SJSA1 (cell line): ENCODE results near the gene MOGAT2. TPM values are rescaled to one million over a fixed set of nuclear protein-coding genes. Genes with fewer than 3 reads are reported as not detected.

ENCODE experiments used
- DNase-seq, 2 experiments: peaks; one replicate each; pipeline ENCODE4 v3.0.0-alpha.2; 2015 to 2020; ENCODE audit warnings: low spot score in 2 of 2, low read depth in 1 of 2
- H3K27ac ChIP-seq: fragments of 250-450 bp; sonication (Bioruptor Pico); 2 replicates; pipeline ENCODE4 v1.5.1; 2020; ENCODE audit warnings: mild to moderate bottlenecking, moderate library complexity
- H3K27me3 ChIP-seq: fragments of 250-450 bp; sonication (Bioruptor Pico); replicated peaks from 2 replicates; pipeline ENCODE4 v1.5.1; 2020; ENCODE audit warnings: mild to moderate bottlenecking, moderate library complexity
- H3K36me3 ChIP-seq: fragments of 250-450 bp; sonication (Bioruptor Pico); 2 replicates; pipeline ENCODE4 v1.5.1; 2020; ENCODE audit warnings: mild to moderate bottlenecking
- H3K4me1 ChIP-seq: fragments of 250-450 bp; sonication (Bioruptor Pico); replicated peaks from 2 replicates; pipeline ENCODE4 v1.6.1; 2021; ENCODE audit warnings: mild to moderate bottlenecking
- H3K4me3 ChIP-seq: fragments of 250-450 bp; sonication (Bioruptor Pico); 2 replicates; pipeline ENCODE4 v1.5.1; 2020; ENCODE audit warnings: mild to moderate bottlenecking
- H3K9me3 ChIP-seq: fragments of 250-450 bp; sonication (Bioruptor Pico); replicated peaks from 2 replicates; pipeline ENCODE4 v1.5.1; 2020; ENCODE audit warnings: mild to moderate bottlenecking
- total RNA-seq: library from RNA; depleted of rRNA; stranded (reverse); fragments of >200 nt; shearing (Covaris generic); gene quantifications from 2 replicates; pipeline ENCODE4 v1.2.3, GENCODE V29; 2014

MOGAT2 gene
- total RNA-seq, 1 experiment from 2014 or later, result not detected

DNA sequence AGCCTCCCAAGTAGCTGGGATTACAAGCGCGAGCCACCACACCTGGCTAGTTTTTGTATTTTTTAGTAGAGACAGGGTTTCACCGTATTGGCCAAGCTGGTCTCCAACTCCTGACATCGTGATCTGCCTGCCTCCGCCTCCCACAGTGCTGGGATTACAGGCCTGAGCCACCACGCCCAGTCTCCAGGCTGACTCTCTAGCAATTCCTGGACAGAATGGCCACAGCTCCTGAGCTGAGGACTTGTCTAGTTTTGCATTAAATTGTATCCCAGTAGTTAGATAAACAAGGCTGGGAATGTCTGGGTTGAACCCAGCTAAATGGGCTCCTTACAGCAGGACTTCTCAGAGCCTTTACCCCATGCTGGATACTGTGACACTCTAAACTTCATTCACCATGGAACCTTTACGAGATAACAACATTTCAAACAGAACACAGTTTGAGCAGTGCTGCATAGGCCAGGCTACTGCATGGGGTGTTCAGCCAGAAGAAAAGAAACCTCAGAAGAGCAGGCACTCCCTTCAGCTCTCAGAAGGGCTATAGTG, 13.9 kb upstream of the MOGAT2 start:
- Histone ChIP-seq H3K36me3 (no peaks in the 10 kb centered on the region), H3K27ac (no peak overlapping the region), H3K9me3 (no peaks in the 10 kb centered on the region), H3K27me3 (no peaks in the 10 kb centered on the region), H3K4me1 (peaks cover 7% of the 10 kb centered on the region; the same call in 1 of the 2 replicates), H3K4me3 (no peak overlapping the region)
- DNase-seq, result no peak

DNA sequence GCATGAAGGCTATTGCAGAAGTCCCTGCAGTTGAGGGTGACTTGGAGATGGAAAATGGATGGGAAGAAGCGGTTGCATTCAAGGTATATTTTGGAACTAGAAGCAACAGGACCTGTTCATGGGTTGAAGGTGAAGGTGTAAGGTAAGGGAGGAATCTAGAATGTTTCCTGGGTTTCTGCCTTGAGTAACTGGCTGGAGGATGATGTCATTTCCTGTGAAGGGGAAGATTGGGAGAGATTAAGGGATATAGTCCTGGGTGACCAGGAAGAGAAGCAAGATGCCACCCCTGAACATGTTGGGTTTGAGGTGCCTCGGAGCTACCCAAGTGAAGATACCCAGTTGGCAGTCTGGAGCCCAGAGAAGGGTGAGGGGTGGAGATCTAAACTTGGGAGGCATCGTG, 12.1 kb upstream of the MOGAT2 start:
- Histone ChIP-seq H3K4me3 (no peak overlapping the region), H3K27ac (no peak overlapping the region), H3K9me3 (no peaks in the 10 kb centered on the region), H3K27me3 (no peaks in the 10 kb centered on the region), H3K4me1 (peaks cover 7% of the 10 kb centered on the region; the same call in 1 of the 2 replicates), H3K36me3 (no peaks in the 10 kb centered on the region)
- DNase-seq, result no peak

DNA sequence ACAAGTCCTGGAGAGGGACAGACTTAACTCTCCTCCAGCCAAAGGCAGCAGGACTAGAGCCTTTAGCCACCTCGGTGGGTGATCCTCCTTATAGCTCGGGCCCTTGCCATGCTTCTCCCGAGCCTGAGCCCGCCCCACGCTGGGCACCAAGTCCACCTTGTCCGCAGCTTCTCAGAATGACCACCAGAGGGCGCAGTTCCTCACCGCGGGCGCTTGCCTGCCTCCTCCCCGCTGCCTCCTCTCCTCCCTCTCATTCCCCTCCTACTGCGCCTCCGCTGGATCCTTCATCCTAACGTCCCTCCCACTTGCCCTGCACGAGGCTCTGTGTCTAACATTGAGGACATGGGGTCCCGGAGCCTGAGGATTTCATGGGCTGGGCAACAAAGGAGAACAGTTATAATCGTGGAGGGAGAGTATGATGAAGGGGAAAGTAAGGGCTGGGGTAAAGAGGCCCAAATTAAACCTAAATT, 11.3 kb upstream of the MOGAT2 start:
- DNase-seq, result peak; percentile 33 to 59
- Histone ChIP-seq H3K36me3 (no peaks in the 10 kb centered on the region), H3K4me1 (peaks cover 7% of the 10 kb centered on the region; the same call in 1 of the 2 replicates), H3K4me3 (no peak overlapping the region), H3K27me3 (no peaks in the 10 kb centered on the region), H3K27ac (no peak overlapping the region), H3K9me3 (no peaks in the 10 kb centered on the region)

DNA sequence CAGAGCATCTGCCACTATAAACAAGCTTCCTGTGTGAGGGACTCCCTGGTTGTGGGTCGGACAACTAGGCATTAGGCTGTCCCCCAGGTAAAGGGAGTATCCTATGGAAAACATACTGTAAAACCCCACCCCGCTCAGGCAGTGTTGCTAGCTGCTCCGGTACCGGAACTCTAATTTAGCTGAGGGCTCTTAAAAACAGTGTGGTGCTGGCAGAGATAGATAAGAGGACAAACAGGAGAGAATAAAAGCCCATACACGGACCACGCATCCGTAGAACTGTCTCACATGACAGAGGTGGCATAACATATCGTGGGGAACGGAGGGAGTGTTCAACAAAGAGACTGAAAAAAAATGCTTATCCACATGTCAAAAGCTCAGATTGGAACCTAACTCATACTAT, 3.4 kb upstream of the MOGAT2 start:
- H3K27ac ChIP-seq, result no peak overlapping the region
- no peak for DNase-seq

DNA sequence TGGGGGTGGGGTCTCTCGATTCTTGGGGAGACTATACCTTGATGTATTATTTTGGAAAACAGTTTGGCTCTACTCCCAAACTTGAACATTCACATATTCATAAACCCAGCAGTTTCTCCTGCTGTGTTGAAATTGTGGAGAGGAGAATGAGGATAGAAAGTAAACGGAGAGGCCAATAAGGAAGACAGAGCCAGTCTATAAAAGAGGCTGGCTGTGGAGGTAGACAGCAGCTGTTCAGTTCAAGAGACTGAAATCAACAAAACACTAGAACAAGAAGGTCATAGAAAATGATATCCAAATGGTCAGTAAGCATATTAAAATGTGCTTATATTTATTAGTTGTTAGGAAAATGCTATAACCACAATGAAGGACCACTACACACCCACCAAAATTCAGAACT, 1.9 kb upstream of the MOGAT2 start:
- no peaks in the 10 kb centered on the region for H3K9me3 ChIP-seq
- H3K4me3 ChIP-seq, result no peak overlapping the region
- H3K4me1 ChIP-seq, result no peaks in the 10 kb centered on the region
- no peak overlapping the region for H3K27ac ChIP-seq
- DNase-seq, result no peak
- H3K36me3 ChIP-seq, result no peaks in the 10 kb centered on the region
- no peaks in the 10 kb centered on the region for H3K27me3 ChIP-seq

More for the DNA sequence above, 3.4 kb upstream of the MOGAT2 start:
- H3K36me3 ChIP-seq, result no peaks in the 10 kb centered on the region
- no peaks in the 10 kb centered on the region for H3K27me3 ChIP-seq
- no peaks in the 10 kb centered on the region for H3K9me3 ChIP-seq
- no peak overlapping the region for H3K4me3 ChIP-seq
- no peaks in the 10 kb centered on the region for H3K4me1 ChIP-seq

DNA sequence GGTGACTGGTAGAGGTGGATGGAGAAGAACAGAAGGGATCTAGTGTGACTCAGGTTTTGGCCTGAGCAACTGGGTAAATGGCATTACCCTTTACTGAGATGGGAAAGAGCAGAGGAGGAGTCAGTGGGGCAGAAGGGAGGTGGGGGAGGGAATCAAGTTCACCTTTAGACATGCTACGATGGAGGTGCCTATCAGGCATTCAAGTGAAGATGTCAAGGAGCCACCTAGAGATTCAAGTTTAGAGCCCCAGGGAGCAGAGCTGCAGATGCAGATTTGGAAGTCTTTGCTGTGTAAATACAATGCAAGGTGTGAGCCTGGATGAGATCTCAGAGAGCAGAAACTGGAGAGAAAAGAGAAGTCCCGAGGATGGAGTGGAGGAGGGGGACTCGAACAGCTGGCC, 979 bp upstream of the MOGAT2 start:
- H3K4me3 ChIP-seq, result no peak overlapping the region
- no peak overlapping the region for H3K27ac ChIP-seq
- no peaks in the 10 kb centered on the region for H3K9me3 ChIP-seq
- H3K36me3 ChIP-seq, result no peaks in the 10 kb centered on the region
- no peaks in the 10 kb centered on the region for H3K27me3 ChIP-seq
- no peaks in the 10 kb centered on the region for H3K4me1 ChIP-seq
- DNase-seq, result no peak

DNA sequence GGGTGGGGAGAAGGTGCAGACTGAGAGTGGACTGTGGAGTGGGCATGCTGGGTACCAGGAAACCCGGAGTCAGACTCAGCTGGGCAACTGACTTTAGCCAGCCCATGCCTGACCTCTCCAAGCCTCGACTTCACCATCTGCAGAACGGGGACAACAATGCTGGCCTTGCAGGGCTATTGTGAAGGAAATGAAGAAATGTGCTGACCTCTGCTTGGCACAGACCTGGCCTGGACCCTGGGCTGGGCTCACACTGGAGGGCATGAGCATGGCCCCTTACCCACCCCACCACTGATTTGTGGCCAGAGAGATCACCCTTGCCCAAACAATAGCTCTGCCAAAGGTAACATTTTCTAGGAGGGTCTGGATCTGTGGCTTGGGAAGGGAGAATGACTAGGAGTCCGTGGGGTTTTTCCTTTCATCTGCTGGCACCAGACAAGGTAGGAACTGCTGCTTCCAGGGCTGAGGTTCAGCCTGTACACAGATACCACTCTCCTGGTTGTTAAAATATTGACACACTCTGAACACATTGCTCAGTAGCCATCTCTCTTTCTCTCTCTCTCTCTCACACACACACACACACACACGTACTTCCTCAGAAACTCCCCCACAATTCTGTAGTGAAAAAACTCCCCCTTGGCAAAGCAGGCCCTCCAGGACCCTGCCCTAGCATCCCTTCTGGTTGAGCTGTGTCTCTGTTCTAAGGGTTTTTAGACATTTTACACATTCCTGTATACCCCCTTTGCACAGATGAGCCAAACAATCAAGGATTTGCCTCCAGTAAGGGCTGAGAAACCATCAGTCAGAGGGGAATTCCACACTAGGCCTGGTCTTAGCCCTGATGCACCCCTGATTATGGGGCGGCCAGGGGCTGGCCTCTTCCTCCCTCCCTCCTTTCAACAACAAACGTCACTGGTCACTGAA, 1.0 kb downstream of the MOGAT2 start:
- Histone ChIP-seq H3K27ac (no peak overlapping the region), H3K27me3 (no peaks in the 10 kb centered on the region), H3K9me3 (no peaks in the 10 kb centered on the region), H3K36me3 (no peaks in the 10 kb centered on the region), H3K4me1 (no peaks in the 10 kb centered on the region), H3K4me3 (no peak overlapping the region)
- no peak for DNase-seq

DNA sequence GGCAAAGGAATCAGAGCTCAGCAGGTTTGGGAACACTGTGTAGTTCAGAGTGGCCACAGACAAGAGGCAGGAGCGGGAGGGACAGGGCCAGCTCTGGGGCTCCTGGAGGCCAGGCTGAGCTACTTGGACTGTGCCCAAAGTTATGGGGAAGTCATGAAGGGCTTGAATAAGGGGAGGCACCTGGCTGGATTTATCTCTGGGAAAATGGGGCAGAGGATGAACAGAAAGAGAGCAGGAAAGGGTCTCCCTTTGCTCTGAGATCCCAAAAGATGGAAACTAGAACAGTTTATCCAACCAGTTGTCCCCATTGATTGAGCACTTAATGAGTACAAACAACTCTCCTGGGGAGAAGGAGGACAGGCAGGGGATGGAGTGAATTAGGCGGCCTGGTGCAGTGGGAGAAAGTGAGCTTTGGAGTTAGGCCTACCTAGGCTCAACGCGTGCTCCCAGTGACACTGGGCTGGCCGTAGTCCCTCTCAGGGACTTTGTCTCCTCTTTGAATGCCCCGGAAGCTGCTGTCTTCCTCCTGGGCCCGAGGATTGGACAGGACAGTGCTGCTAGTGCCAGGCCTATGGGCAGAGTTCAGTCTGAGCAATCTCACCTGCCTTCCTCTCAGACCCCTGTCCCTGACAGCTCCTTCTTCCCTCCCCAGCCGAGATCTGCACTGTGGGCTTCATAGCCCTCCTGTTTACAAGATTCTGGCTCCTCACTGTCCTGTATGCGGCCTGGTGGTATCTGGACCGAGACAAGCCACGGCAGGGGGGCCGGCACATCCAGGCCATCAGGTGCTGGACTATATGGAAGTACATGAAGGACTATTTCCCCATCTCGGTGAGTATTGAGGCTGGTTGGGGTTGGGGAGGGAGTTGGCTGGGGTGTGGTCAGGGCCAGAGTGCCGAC, 2.0 kb downstream of the MOGAT2 start:
- H3K4me3 ChIP-seq, result no peak overlapping the region
- H3K4me1 ChIP-seq, result no peaks in the 10 kb centered on the region
- H3K27me3 ChIP-seq, result no peaks in the 10 kb centered on the region
- H3K9me3 ChIP-seq, result no peaks in the 10 kb centered on the region
- no peak for DNase-seq
- no peak overlapping the region for H3K27ac ChIP-seq
- no peaks in the 10 kb centered on the region for H3K36me3 ChIP-seq

DNA sequence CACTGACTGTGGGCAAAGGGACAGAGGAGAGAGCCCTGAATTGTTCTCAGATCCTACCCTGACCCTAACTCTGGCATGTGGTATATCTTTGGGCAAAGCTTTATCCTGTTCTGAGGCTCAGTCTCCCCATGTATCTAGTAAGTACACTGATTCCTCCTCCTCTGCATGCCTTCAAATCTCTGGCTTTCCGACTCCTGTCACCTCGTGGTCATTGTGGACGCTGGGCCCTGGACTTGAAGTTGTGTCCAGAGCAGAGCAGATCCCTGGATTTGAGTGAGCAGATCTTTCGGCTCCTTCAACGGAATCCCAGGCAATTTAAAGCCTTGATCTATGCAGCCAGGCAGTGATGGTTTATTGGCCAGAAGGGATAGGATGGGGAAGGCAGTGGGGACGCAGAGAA, 3.0 kb downstream of the MOGAT2 start:
- Histone ChIP-seq H3K27ac (no peak overlapping the region), H3K9me3 (no peaks in the 10 kb centered on the region), H3K27me3 (no peaks in the 10 kb centered on the region), H3K4me3 (no peak overlapping the region), H3K36me3 (no peaks in the 10 kb centered on the region), H3K4me1 (no peaks in the 10 kb centered on the region)
- DNase-seq, result no peak

DNA sequence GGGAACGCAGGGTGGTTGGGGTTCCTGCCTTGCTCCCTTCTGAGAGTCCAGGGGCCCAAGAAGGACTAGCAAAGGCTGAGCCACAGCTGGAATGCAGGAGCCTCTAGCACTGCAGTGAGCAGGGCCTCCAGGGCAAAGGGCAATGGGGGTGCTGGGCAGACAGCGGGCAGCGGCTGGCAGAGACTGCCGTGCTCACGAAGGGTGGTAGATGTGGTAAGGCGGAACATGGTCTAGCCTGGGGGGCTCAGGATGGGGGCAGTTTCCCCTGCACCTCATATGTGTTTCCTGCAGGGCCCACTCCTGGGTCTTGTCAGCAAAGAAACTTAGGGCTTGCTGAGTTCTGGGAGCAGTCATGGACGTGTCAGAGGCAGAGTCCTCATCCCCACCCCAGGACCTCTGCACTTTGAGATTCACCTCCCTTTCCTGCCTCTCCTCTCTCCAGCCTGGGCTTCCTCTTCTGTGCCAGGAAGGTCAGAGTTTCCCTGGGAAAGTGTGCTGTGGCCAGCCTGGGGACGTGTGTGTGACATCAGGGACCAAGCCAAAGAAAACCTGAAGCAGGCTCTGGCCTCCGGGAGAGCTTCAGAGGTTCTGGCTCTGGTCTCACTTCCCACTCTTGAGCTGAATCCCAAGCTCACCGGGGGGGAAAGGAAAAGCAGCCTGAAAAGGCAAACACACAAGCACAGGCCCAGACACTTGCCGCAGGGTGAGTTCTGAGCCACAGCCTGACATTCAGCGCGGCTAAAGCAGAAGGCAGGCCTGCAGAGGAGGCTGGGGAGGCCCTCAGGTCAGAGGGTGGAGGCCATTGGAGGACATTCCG, 4.4 kb downstream of the MOGAT2 start:
- Histone ChIP-seq H3K4me3 (no peak overlapping the region), H3K36me3 (no peaks in the 10 kb centered on the region), H3K9me3 (no peaks in the 10 kb centered on the region), H3K27me3 (no peaks in the 10 kb centered on the region), H3K4me1 (no peaks in the 10 kb centered on the region), H3K27ac (no peak overlapping the region)
- no peak for DNase-seq

DNA sequence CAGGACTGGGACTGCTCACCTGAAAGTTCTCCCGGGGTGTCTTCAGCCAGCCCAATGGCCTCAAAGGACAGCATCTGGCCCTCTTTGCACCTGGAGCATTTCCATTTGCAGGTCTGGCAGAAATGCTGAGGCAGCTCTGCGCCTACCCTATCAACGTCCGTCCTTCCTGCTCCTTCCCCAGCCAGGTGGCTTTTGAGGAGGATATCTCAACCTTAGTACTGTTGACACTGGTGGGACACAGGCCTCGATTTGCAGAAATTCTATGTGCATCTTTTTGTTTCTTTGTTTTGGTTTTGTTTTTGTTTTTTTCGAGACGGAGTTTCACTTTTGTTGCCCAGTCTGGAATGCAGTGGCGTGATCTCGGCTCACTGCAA, 5.0 kb downstream of the MOGAT2 start:
- Histone ChIP-seq H3K9me3 (no peaks in the 10 kb centered on the region), H3K4me3 (no peak overlapping the region), H3K27ac (no peak overlapping the region), H3K36me3 (no peaks in the 10 kb centered on the region), H3K27me3 (no peaks in the 10 kb centered on the region), H3K4me1 (no peaks in the 10 kb centered on the region)
- DNase-seq, result no peak

DNA sequence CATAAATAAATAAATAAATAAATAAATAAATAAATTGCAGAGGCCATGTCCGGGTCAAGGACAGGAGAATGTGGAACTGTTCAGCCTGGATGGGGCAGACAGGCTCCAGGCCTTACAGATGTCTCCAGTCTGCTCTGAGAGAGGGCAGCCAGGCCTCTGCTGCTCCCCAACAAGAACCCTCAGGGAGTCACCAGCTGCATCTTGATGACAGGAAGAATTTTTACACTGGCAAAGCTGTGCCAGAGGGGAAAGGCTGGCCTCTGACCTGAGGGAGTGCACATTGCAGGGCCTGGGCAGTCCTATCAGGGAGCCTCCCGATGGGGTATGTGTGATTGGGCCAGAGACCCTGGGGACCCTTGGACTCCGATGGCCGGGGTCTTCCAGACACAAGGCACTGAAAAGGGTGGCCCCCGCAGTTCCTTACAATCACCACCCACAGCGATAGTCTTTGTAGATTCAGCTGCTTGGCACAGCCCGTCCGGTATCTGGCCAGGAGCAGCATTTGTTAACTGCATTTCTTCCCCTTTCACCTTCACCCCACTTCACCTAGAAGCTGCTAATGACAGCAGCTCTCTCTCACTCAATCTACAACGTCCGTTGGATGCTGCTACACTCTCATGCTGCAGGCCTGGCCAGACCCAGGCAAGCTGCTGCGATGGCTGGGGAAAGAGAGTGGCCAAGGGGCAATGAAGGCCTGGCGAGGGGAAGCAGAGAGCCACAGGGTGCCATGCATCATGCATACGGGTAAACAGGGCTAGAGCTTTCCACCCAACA, 8.1 kb downstream of the MOGAT2 start:
- no peak overlapping the region for H3K27ac ChIP-seq
- no peak overlapping the region for H3K4me3 ChIP-seq
- no peaks in the 10 kb centered on the region for H3K27me3 ChIP-seq
- no peak for DNase-seq
- H3K9me3 ChIP-seq, result no peaks in the 10 kb centered on the region
- no peaks in the 10 kb centered on the region for H3K36me3 ChIP-seq
- H3K4me1 ChIP-seq, result no peaks in the 10 kb centered on the region
